HEK293 (cell line): ENCODE results near the gene CLEC14A.

ENCODE experiments used
- HOXD13 ChIP-seq: sonication (generic); formaldehyde crosslinking; IDR thresholded peaks from 2 replicates; pipeline ENCODE4 v1.8.0; 2022; ENCODE audit warnings: missing genetic modification reagents, borderline replicate concordance
- ZFP69B ChIP-seq: fragments of 450-650 bp; formaldehyde crosslinking; IDR thresholded peaks from 2 replicates; pipeline ENCODE4 v1.5.1; 2016; ENCODE audit warnings: missing biosample characterization, missing genetic modification characterization
- ZNF341 ChIP-seq: fragments of 450-650 bp; formaldehyde crosslinking; IDR thresholded peaks from 2 replicates; pipeline ENCODE4; 2016; ENCODE audit warnings: low read depth, missing biosample characterization, missing genetic modification characterization
- ZNF629 ChIP-seq: fragments of 450-650 bp; formaldehyde crosslinking; IDR thresholded peaks from 2 replicates; pipeline ENCODE4 v1.5.1; 2017; ENCODE audit warnings: missing biosample characterization, missing genetic modification characterization
- ZNF670 ChIP-seq: fragments of 450-650 bp; formaldehyde crosslinking; IDR thresholded peaks from 2 replicates; pipeline ENCODE4 v1.5.1; 2016; ENCODE audit warnings: missing biosample characterization, missing genetic modification characterization, low read depth

The CLEC14A gene

GRCh38 chr14:38204719-38205115 lies 51.2 kb downstream of the CLEC14A start (continued):
- TF ChIP-seq ZFP69B (tag by site-specific recombination) (no peak), ZNF629 (tag by site-specific recombination) (no peak), ZNF341 (tag by site-specific recombination) (no peak), HOXD13 (CRISPR knock-in tag) (no peak), ZNF670 (tag by site-specific recombination) (no peak)
